Suprapubic skin (tissue), 4 donors: ENCODE measurements around the gene PDE1C. TPM values are rescaled to one million over a fixed set of nuclear protein-coding genes. Genes with fewer than 3 reads are reported as not detected.

Experiments used
- DNase-seq, 2 donors: peaks; one replicate each; pipeline ENCODE4 v3.0.0-alpha.2; 2019; ENCODE audit warnings: low spot score in 2 of 2
- H3K27ac ChIP-seq: fragments of 200-600 bp; sonication (generic); one replicate; pipeline ENCODE4 v1.5.1; 2019
- H3K27me3 ChIP-seq: fragments of 200-600 bp; sonication (generic); one replicate; pipeline ENCODE4 v1.5.1; 2019
- H3K36me3 ChIP-seq: fragments of 200-600 bp; sonication (generic); one replicate; pipeline ENCODE4 v1.5.1; 2019
- H3K4me1 ChIP-seq: fragments of 200-600 bp; sonication (generic); one replicate; pipeline ENCODE4 v1.5.1; 2019
- H3K4me3 ChIP-seq: fragments of 200-600 bp; sonication (generic); one replicate; pipeline ENCODE4 v1.5.1; 2019; ENCODE audit warnings: mild to moderate bottlenecking
- H3K9me3 ChIP-seq: fragments of 200-600 bp; sonication (generic); one replicate; pipeline ENCODE4 v1.5.1; 2019
- CTCF ChIP-seq, 2 donors: fragments of 200-600 bp in 1 of 2; fragments of 450-650 bp in 1 of 2; sonication (generic) in 1 of 2; IDR thresholded peaks; one replicate each; pipeline ENCODE4 v1.5.1; 2016 to 2019; ENCODE audit warnings: antibody characterized with exemption in 2 of 2, mild to moderate bottlenecking in 1 of 2, moderate library complexity in 1 of 2
- EP300 ChIP-seq: sonication (generic); formaldehyde crosslinking; IDR thresholded peaks from one replicate; pipeline ENCODE4 v1.6.1; 2017; ENCODE audit warnings: antibody characterized with exemption
- POLR2A ChIP-seq, 2 donors: fragments of 450-650 bp; IDR thresholded peaks; one replicate each; pipeline ENCODE4 v1.6.1; 2017; ENCODE audit warnings: antibody characterized with exemption in 2 of 2, mild to moderate bottlenecking in 2 of 2, moderate library complexity in 2 of 2
- POLR2AphosphoS5 ChIP-seq, 3 donors: sonication (generic); formaldehyde crosslinking; IDR thresholded peaks; one replicate each; pipeline ENCODE4 v1.6.1; 2017; ENCODE audit warnings: antibody characterized with exemption in 3 of 3
- WGBS: methylation state at CpG from one replicate; pipeline ENCODE4 v1.1.5; 2018; 5-methylcytosine and 5-hydroxymethylcytosine counted together
- total RNA-seq, 4 donors: library from RNA; depleted of rRNA; stranded (reverse); fragments of >200 nt; gene quantifications; one replicate each; pipeline ENCODE4 v1.1.0, GENCODE V29; 2016

Gene PDE1C
- total RNA-seq, 4 donors from 2014 or later: 0.64 to 1.8 (median 0.83) TPM

- Histone ChIP-seq H3K27me3 (no peaks in the 10 kb centered on the region), H3K36me3 (no peaks in the 10 kb centered on the region), H3K9me3 (no peaks in the 10 kb centered on the region), H3K4me1 (no peaks in the 10 kb centered on the region), H3K4me3 (no peak overlapping the region), H3K27ac (no peak overlapping the region)
- no peak for DNase-seq
- TF ChIP-seq CTCF (IDR thresholded peaks at IDR 0.05): no peak
- no peak for TF ChIP-seq POLR2AphosphoS5 (IDR thresholded peaks at IDR 0.05)
- no peak for TF ChIP-seq POLR2A (IDR thresholded peaks at IDR 0.05)
- TF ChIP-seq EP300: no peak
Observed at GRCh38 chr7:31825576-31825975, 244.6 kb downstream of the PDE1C start.

GRCh38 chr7:31819031-31819430 lies 251.2 kb downstream of the PDE1C start:
- no peak for TF ChIP-seq EP300
- no peak for TF ChIP-seq POLR2AphosphoS5 (IDR thresholded peaks at IDR 0.05)
- no peak for TF ChIP-seq POLR2A (IDR thresholded peaks at IDR 0.05)
- TF ChIP-seq CTCF (IDR thresholded peaks at IDR 0.05): no peak
- 88% methylated on average over 5 of the region's 5 CpGs for WGBS
- H3K4me3 ChIP-seq: no peak overlapping the region
- H3K9me3 ChIP-seq: no peaks in the 10 kb centered on the region
- H3K4me1 ChIP-seq: no peaks in the 10 kb centered on the region
- H3K27me3 ChIP-seq: no peaks in the 10 kb centered on the region
- H3K36me3 ChIP-seq: no peaks in the 10 kb centered on the region
- DNase-seq: no peak
- H3K27ac ChIP-seq: no peak overlapping the region

- no peak for DNase-seq
- 85% methylated on average over 5 of the region's 5 CpGs for WGBS
- no peak overlapping the region for H3K4me3 ChIP-seq
Observed at GRCh38 chr7:31816810-31817209, 253.4 kb downstream of the PDE1C start.

GRCh38 chr7:31815796-31816195 lies 254.4 kb downstream of the PDE1C start:
- DNase-seq: no peak
- H3K27me3 ChIP-seq: no peaks in the 10 kb centered on the region
- no peaks in the 10 kb centered on the region for H3K36me3 ChIP-seq
- TF ChIP-seq POLR2A (IDR thresholded peaks at IDR 0.05): no peak
- TF ChIP-seq CTCF (IDR thresholded peaks at IDR 0.05): no peak
- TF ChIP-seq EP300: no peak
- no peak for TF ChIP-seq POLR2AphosphoS5 (IDR thresholded peaks at IDR 0.05)
- H3K27ac ChIP-seq: no peak overlapping the region
- 68% methylated on average over 9 of the region's 9 CpGs for WGBS
- H3K9me3 ChIP-seq: no peaks in the 10 kb centered on the region
- H3K4me1 ChIP-seq: no peaks in the 10 kb centered on the region
- H3K4me3 ChIP-seq: no peak overlapping the region

More at GRCh38 chr7:31816810-31817209, 253.4 kb downstream of the PDE1C start:
- Histone ChIP-seq H3K4me1 (no peaks in the 10 kb centered on the region), H3K9me3 (no peaks in the 10 kb centered on the region), H3K36me3 (no peaks in the 10 kb centered on the region), H3K27ac (no peak overlapping the region), H3K27me3 (no peaks in the 10 kb centered on the region)
- no peak for TF ChIP-seq POLR2A (IDR thresholded peaks at IDR 0.05)
- no peak for TF ChIP-seq CTCF (IDR thresholded peaks at IDR 0.05)
- TF ChIP-seq POLR2AphosphoS5 (IDR thresholded peaks at IDR 0.05): no peak
- TF ChIP-seq EP300: no peak

DNA sequence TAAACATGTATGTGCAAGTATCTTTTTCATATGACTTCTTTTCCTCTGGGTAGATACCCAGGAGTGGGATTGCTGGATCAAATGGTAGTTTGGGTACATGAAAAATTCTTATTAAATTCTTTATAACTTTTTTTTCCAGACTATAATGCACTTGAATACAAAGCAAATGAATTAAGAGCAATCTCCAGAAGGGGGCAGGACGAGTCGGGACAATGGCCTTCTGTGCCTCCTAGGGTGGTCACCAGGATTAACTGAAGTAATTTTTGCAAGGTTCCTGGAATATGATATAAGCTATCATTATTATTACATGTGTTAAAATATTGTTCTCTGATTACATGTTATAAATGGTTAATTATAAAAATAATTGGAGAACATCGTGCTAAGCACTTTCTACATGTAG lies 256.0 kb downstream of the PDE1C start:
- 82% methylated on average over 3 of the region's 3 CpGs for WGBS
- H3K4me1 ChIP-seq: no peaks in the 10 kb centered on the region
- no peaks in the 10 kb centered on the region for H3K27me3 ChIP-seq
- H3K27ac ChIP-seq: no peak overlapping the region
- TF ChIP-seq POLR2A (IDR thresholded peaks at IDR 0.05): no peak
- TF ChIP-seq POLR2AphosphoS5 (IDR thresholded peaks at IDR 0.05): no peak
- TF ChIP-seq CTCF (IDR thresholded peaks at IDR 0.05): no peak
- no peak for TF ChIP-seq EP300
- no peaks in the 10 kb centered on the region for H3K36me3 ChIP-seq
- DNase-seq: no peak
- no peaks in the 10 kb centered on the region for H3K9me3 ChIP-seq
- no peak overlapping the region for H3K4me3 ChIP-seq
